Bronchial epithelial cell (primary cell): ENCODE results near the gene DYNC2I2. TPM values are rescaled to one million over a fixed set of nuclear protein-coding genes. Genes with fewer than 3 reads are reported as not detected.
"Not testable (repeated sequence)": the region's sequence is repeated elsewhere in the genome, so short reads cannot be mapped to it uniquely, and the experiment has no call there.

ENCODE experiments used
- DNase-seq: peaks from one replicate; pipeline ENCODE4 v3.0.0-alpha.2; 2010; ENCODE audit warnings: low read depth
- FAIRE-seq: peaks from 2 replicates; lab custom pipeline; 2011; peaks lifted over from hg19 to GRCh38; lab: Jason Lieb, UNC
- H3K27me3 ChIP-seq: 2 replicates; pipeline ENCODE4 v1.5.1; 2011; ENCODE audit warnings: low read length; ENCODE audit not compliant: control insufficient read depth, insufficient read depth
- H3K36me3 ChIP-seq: 2 replicates; pipeline ENCODE4 v1.5.1; 2011; ENCODE audit warnings: low read length; ENCODE audit not compliant: control insufficient read depth, insufficient read depth
- H3K4me3 ChIP-seq: 2 replicates; pipeline ENCODE4 v1.5.1; 2011; ENCODE audit warnings: mild to moderate bottlenecking, low read depth, low read length, control low read depth
- CTCF ChIP-seq: IDR thresholded peaks from 2 replicates; pipeline ENCODE4 v1.5.1; 2011; ENCODE audit warnings: mild to moderate bottlenecking, moderate library complexity, low read length, control low read depth, inconsistent platforms; ENCODE audit not compliant: insufficient read depth, severe bottlenecking
- total RNA-seq: library from RNA; depleted of rRNA; stranded (reverse); fragments of >200 nt; gene quantifications from 2 replicates; pipeline ENCODE4 v1.2.1, GENCODE V29; 2014

Gene DYNC2I2
- total RNA-seq, 1 donor from 2014 or later, result 27.4 TPM

- TF ChIP-seq CTCF, result no peak
- FAIRE-seq (no peak), DNase-seq (no peak)
- H3K27me3 ChIP-seq, result no peaks in the 10 kb centered on the region
- no peaks in the 10 kb centered on the region for H3K36me3 ChIP-seq
- peak overlapping the region; percentile 61 for H3K4me3 ChIP-seq
These were observed 677 bp upstream of the DYNC2I2 start for GRCh38 chr9:128657344-128657704.

GRCh38 chr9:128654481-128654880, 2.2 kb downstream of the DYNC2I2 start:
- FAIRE-seq, result no peak
- Histone ChIP-seq H3K36me3 (no peaks in the 10 kb centered on the region), H3K4me3 (no peak overlapping the region), H3K27me3 (no peaks in the 10 kb centered on the region)
- DNase-seq, result no peak
- no peak for TF ChIP-seq CTCF

- Histone ChIP-seq H3K4me3 (no peak overlapping the region), H3K27me3 (no peaks in the 10 kb centered on the region), H3K36me3 (no peaks in the 10 kb centered on the region)
- DNase-seq, result no peak
- no peak for TF ChIP-seq CTCF
- FAIRE-seq, result no peak
These were observed 2.7 kb downstream of the DYNC2I2 start for GRCh38 chr9:128653908-128654307.

GRCh38 chr9:128651798-128652197, 4.8 kb downstream of the DYNC2I2 start:
- Histone ChIP-seq H3K36me3 (no peaks in the 10 kb centered on the region), H3K27me3 (no peaks in the 10 kb centered on the region), H3K4me3 (no peak overlapping the region)
- TF ChIP-seq CTCF, result no peak
- DNase-seq (no peak), FAIRE-seq (no peak)

GRCh38 chr9:128648206-128648605, 8.4 kb downstream of the DYNC2I2 start:
- not testable (repeated sequence) for H3K4me3 ChIP-seq, H3K27me3 ChIP-seq, DNase-seq, H3K36me3 ChIP-seq, FAIRE-seq
- TF ChIP-seq CTCF, result peak; percentile 11

- Histone ChIP-seq H3K36me3 (peaks cover 4% of the 10 kb centered on the region), H3K4me3 (no peak overlapping the region), H3K27me3 (no peaks in the 10 kb centered on the region)
- no peak for TF ChIP-seq CTCF
- DNase-seq, result no peak
- no peak for FAIRE-seq
These were observed 12.9 kb downstream of the DYNC2I2 start for GRCh38 chr9:128643519-128644300.
